Brain microvascular endothelial cell (primary cell): Measurements from ENCODE around the gene HLCS.
A peak's percentile ranks its signal among the peaks of the same experiment; 100 is the strongest.

ENCODE experiments used
- DNase-seq: peaks from one replicate; pipeline ENCODE4 v3.0.0-alpha.2; 2020
- H3K27ac ChIP-seq: fragments of 250-450 bp; sonication (Bioruptor Pico); 2 replicates; pipeline ENCODE4 v1.5.1; 2020; ENCODE audit warnings: mild to moderate bottlenecking, moderate library complexity
- H3K27me3 ChIP-seq: fragments of 250-450 bp; sonication (Bioruptor Pico); replicated peaks from 2 replicates; pipeline ENCODE4 v1.5.1; 2020; ENCODE audit warnings: mild to moderate bottlenecking
- H3K36me3 ChIP-seq: fragments of 250-450 bp; sonication (Bioruptor Pico); replicated peaks from 2 replicates; pipeline ENCODE4 v1.5.1; 2020; ENCODE audit warnings: mild to moderate bottlenecking
- H3K4me3 ChIP-seq: 2 replicates; pipeline ENCODE4 v1.5.1; 2011; ENCODE audit warnings: low read depth, mild to moderate bottlenecking, control low read depth, low read length, moderate library complexity
- in situ Hi-C: cut with HindIII; loops from 2 replicates; pipeline ENCODE4 v1.10.0; 2017; ENCODE audit warnings: low sequenced_read_pairs, low pct_ligation_motif_present
- TF ChIP-seq, protein P1 (sequence below): IDR thresholded peaks from 2 replicates; pipeline ENCODE4 v1.5.1; 2011; ENCODE audit warnings: low read depth, mild to moderate bottlenecking, moderate library complexity, low read length, control low read depth, inconsistent platforms; ENCODE audit errors: missing control alignments

Gene HLCS

DNA sequence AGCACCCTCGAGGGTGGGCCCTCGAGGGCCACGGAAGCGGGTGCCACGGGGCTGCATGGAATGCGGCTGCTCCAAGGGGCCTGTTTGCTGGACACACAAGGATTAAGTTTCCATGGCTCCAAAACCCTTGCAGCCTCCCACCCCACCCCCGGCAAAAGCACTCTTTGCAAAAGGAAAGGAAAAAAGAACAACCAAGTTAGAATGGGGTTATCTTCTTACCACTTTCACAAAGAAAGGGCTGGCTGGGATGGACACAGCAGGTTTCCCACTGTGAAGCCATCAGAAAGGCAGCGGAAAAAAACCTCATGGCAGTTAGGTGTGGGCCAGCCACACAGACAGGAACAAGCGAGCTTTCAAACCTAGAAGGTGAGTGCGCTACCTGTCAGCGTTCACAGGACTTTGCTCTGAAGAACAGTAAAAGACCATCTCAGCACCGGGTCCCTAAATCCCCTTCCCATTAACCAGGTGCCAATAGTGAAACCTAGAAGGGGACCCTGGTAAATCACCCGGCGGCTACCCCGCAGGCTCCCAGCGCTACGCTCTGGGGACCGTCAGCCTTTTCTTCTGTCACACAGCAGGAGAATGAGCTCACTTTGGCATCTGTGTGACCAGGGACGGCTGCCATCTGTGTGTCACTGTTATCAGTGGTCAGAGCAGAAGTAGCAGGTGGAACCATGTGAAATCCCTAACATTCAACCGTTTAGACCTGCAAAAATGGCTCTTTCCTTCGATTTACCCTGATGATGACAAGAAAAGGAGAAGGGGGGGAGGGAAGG lies 174.6 kb downstream of the HLCS start:
- Histone ChIP-seq H3K27ac (no peak overlapping the region), H3K4me3 (no peak overlapping the region), H3K36me3 (no peaks in the 10 kb centered on the region), H3K27me3 (no peaks in the 10 kb centered on the region)
- TF ChIP-seq, protein P1, sequence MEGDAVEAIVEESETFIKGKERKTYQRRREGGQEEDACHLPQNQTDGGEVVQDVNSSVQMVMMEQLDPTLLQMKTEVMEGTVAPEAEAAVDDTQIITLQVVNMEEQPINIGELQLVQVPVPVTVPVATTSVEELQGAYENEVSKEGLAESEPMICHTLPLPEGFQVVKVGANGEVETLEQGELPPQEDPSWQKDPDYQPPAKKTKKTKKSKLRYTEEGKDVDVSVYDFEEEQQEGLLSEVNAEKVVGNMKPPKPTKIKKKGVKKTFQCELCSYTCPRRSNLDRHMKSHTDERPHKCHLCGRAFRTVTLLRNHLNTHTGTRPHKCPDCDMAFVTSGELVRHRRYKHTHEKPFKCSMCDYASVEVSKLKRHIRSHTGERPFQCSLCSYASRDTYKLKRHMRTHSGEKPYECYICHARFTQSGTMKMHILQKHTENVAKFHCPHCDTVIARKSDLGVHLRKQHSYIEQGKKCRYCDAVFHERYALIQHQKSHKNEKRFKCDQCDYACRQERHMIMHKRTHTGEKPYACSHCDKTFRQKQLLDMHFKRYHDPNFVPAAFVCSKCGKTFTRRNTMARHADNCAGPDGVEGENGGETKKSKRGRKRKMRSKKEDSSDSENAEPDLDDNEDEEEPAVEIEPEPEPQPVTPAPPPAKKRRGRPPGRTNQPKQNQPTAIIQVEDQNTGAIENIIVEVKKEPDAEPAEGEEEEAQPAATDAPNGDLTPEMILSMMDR = no peak
- in situ Hi-C loops = no loop called here
- DNase-seq = no peak

DNA sequence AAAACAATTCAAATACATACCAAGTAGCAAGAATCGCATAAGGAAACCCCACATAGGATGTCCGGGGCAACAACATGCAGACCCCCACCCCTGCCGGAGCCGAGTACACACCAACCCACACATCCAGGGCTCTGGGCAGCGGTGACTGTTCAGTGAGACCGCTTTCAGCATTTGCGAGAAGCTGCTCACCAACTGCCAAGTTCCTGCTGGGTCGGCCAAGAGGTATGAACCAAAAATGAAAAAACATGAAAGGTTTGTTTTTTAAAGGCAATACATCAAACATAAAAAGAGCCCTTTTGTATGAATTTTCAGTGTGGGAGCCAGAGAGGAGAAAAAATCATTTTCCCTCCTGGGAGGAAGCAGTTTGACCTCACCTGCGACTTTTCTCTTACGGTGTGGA lies 175.3 kb downstream of the HLCS start:
- no peak for DNase-seq
- no peak overlapping the region for H3K27ac ChIP-seq
- TF ChIP-seq, protein P1 = no peak
- no peak overlapping the region for H3K4me3 ChIP-seq
- H3K27me3 ChIP-seq = no peaks in the 10 kb centered on the region
- H3K36me3 ChIP-seq = no peaks in the 10 kb centered on the region
- in situ Hi-C loops = no loop called here

DNA sequence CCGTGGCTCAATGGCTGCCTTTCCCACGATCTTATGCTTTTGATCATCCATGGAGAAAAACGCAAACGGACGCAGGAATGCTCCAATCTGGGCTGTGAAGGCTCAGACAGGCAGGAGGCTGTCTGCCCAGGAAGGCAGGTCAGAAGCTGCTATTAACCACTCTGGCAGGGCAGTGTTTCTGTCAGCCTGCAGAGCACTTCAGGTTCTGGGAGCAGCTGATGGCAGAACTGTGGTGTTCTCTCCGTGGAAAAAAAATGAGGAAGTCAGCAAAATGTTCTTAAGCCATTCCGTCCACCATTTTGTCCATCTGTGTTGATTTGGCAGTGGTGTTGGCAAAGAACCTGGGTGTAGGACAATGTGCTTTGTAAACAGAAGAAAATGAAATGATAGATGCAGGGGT lies 175.9 kb downstream of the HLCS start:
- Histone ChIP-seq H3K27me3 (no peaks in the 10 kb centered on the region), H3K4me3 (no peak overlapping the region), H3K27ac (no peak overlapping the region), H3K36me3 (no peaks in the 10 kb centered on the region)
- in situ Hi-C loops = no loop called here
- TF ChIP-seq, protein P1 = no peak
- peak; percentile 21 for DNase-seq

DNA sequence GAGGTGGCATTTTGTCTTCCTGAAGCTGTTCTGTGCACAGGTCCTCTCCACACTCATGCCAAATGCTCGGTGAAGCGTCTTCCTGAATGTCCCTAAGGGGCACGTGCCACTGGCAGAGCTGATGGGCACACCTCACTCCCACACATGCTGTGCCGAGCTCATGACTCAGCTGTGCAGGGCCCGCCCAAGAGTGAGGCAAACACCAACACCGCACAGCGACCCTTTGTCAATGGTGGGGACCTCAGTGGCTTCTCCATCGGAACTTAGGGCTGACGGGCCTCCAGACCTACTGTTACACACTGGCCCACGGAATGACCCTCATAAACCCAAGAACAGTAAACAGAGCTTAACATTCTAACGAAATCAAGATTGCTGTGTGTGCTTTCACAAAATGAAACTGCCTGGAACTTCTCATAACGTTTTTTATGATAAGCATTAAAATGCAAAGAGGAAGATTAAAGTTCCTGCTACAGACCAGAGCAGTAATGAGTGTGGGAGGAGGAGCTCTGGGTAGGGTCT lies 178.3 kb downstream of the HLCS start:
- no peak for DNase-seq
- Histone ChIP-seq H3K36me3 (no peaks in the 10 kb centered on the region), H3K4me3 (no peak overlapping the region), H3K27ac (no peak overlapping the region), H3K27me3 (no peaks in the 10 kb centered on the region)
- in situ Hi-C loops = no loop called here
- TF ChIP-seq, protein P1 = no peak

DNA sequence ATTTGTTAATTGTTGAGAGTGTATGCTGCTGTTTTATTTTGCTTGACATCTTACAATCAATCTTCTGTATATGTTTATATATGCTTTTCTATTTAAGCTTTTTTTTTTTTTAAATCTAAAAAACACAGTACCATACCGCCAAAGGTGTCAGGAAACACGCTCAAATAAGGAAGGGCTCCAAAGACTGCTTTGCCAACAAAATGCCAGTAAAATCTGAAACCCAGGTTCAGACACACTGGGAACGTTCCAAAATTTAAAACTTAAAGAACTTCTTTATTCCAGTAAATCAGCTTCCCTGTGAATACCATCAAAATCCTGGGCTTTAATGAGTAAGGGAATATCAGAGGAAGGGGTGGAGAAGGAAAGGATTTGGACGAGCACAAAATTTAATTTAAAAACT lies 180.3 kb downstream of the HLCS start:
- no peak for DNase-seq
- H3K36me3 ChIP-seq = no peaks in the 10 kb centered on the region
- H3K4me3 ChIP-seq = no peak overlapping the region
- H3K27me3 ChIP-seq = no peaks in the 10 kb centered on the region
- TF ChIP-seq, protein P1 = no peak
- in situ Hi-C loops = no loop called here
- H3K27ac ChIP-seq = no peak overlapping the region
